CD4-positive, alpha-beta T cell (primary cell): ENCODE measurements around the gene MACROD2. TPM values are rescaled to one million over a fixed set of nuclear protein-coding genes. Genes with fewer than 3 reads are reported as not detected.

ENCODE experiments used
- ATAC-seq: fragments of 200-7000 bp; cut with Tn5 transposase; one replicate; pipeline ENCODE4 v1.10.0; 2022; ENCODE audit warnings: mild to moderate bottlenecking; ENCODE audit not compliant: poor library complexity
- CTCF ChIA-PET: fragments of 350-600 bp; sonication (Branson Sonifier 250); formaldehyde crosslinking; loops from one replicate; lab custom pipeline; 2021; ENCODE audit warnings: antibody characterized with exemption, inconsistent platforms; lab: Charles Lee
- POLR2A ChIA-PET: fragments of 350-600 bp; sonication (Branson Sonifier 250); formaldehyde crosslinking; loops from one replicate; lab custom pipeline; 2021; ENCODE audit warnings: antibody characterized with exemption, inconsistent platforms; lab: Charles Lee
- DNase-seq, 14 experiments: peaks; one replicate each; pipeline ENCODE4 v3.0.0-alpha.2; 2013 to 2020; ENCODE audit warnings: mixed read lengths in 2 of 14
- H3K27ac ChIP-seq, 2 donors: one replicate each; pipeline versions ENCODE4 v1.5.1 to v1.7.0; 2013; ENCODE audit warnings: low read length in 2 of 2, low read depth in 1 of 2, mild to moderate bottlenecking in 1 of 2
- H3K27me3 ChIP-seq, 2 experiments: 1 replicate in 1 of 2; 2 replicates in 1 of 2; pipeline versions ENCODE4 v1.6.1 to v1.7.0; 2013; ENCODE audit warnings: low read length in 2 of 2, control low read depth in 1 of 2, mild to moderate bottlenecking in 1 of 2, moderate library complexity in 1 of 2; ENCODE audit not compliant: insufficient read depth in 2 of 2, control insufficient read depth in 1 of 2
- H3K36me3 ChIP-seq: one replicate; pipeline ENCODE4 v1.6.1; 2013; ENCODE audit warnings: low read length, control low read depth; ENCODE audit not compliant: insufficient read depth
- H3K4me1 ChIP-seq: one replicate; pipeline ENCODE4 v1.6.1; 2013; ENCODE audit warnings: low read length, control low read depth; ENCODE audit not compliant: insufficient read depth
- H3K4me3 ChIP-seq: one replicate; pipeline ENCODE4 v1.5.1; 2013; ENCODE audit warnings: mild to moderate bottlenecking, low read length, moderate library complexity
- H3K9me3 ChIP-seq, 2 experiments: 1 replicate in 1 of 2; 2 replicates in 1 of 2; pipeline versions ENCODE4 v1.6.1 to v1.7.0; 2013; ENCODE audit warnings: low read length in 2 of 2, mild to moderate bottlenecking in 2 of 2, control low read depth in 1 of 2, moderate library complexity in 1 of 2; ENCODE audit not compliant: control insufficient read depth in 1 of 2, insufficient read depth in 1 of 2
- H3K27ac Mint-ChIP-seq: one replicate; pipeline ENCODE4 v1.8.0; 2020; ENCODE audit warnings: mixed read lengths
- H3K27me3 Mint-ChIP-seq: one replicate; pipeline ENCODE4 v1.8.0; 2021; ENCODE audit warnings: mixed read lengths
- H3K36me3 Mint-ChIP-seq: one replicate; pipeline ENCODE4 v1.8.0; 2021; ENCODE audit warnings: low read depth, mixed read lengths
- H3K4me1 Mint-ChIP-seq: one replicate; pipeline ENCODE4 v1.8.0; 2021; ENCODE audit warnings: low read depth, mixed read lengths
- H3K4me3 Mint-ChIP-seq: one replicate; pipeline ENCODE4 v1.8.0; 2020; ENCODE audit warnings: mild to moderate bottlenecking, mixed read lengths
- H3K9me3 Mint-ChIP-seq: one replicate; pipeline ENCODE4 v1.8.0; 2020; ENCODE audit warnings: mixed read lengths
- CTCF ChIP-seq: fragments of 200-600 bp; IDR thresholded peaks from one replicate; pipeline ENCODE4 v1.8.0; 2022; ENCODE audit warnings: antibody characterized with exemption, mild to moderate bottlenecking
- intact Hi-C, 2 experiments: fragments of 100-400 bp; cut with DNase I in 1 of 2; cut with micrococcal nuclease in 1 of 2; formaldehyde crosslinking; loops; one replicate each; pipeline versions ENCODE4 v1.15.1 to v1.9.0; 2023 to 2025; cut with DNase I, micrococcal nuclease
- total RNA-seq, 174 experiments: library from RNA in 2 of 174; stranded (reverse) in 2 of 174; gene quantifications; one replicate each; pipeline ENCODE4 v1.2.3 and lab custom pipeline; 2021 to 2026

The MACROD2 gene
- total RNA-seq, 2 experiments from 2014 or later, result not detected

- H3K36me3 Mint-ChIP-seq, result no peaks in the 10 kb centered on the region
- H3K9me3 ChIP-seq, result peaks cover 0 to 5% of the 10 kb centered on the region in 2 experiments
- H3K9me3 Mint-ChIP-seq, result peaks cover 8% of the 10 kb centered on the region
- H3K4me1 Mint-ChIP-seq, result no peaks in the 10 kb centered on the region
- ChIA-PET CTCF (no interaction called here), POLR2A (no interaction called here)
- no peaks in the 10 kb centered on the region for H3K4me1 ChIP-seq
- intact Hi-C loops, result no loop called here
- no peaks in the 10 kb centered on the region for H3K36me3 ChIP-seq
- H3K27me3 Mint-ChIP-seq, result no peaks in the 10 kb centered on the region
- no peak for TF ChIP-seq CTCF
- DNase-seq (no peak), ATAC-seq (no peak)
- H3K4me3 ChIP-seq, result no peak overlapping the region
- H3K4me3 Mint-ChIP-seq, result no peak overlapping the region
- H3K27me3 ChIP-seq, result no peaks in the 10 kb centered on the region
- H3K27ac ChIP-seq, result no peak overlapping the region
- H3K27ac Mint-ChIP-seq, result no peak overlapping the region
Observed at GRCh38 chr20:14573676-14574075, 578.4 kb downstream of the MACROD2 start.

- Mint-ChIP-seq H3K27ac (no peak overlapping the region), H3K27me3 (no peaks in the 10 kb centered on the region), H3K9me3 (peaks cover 5% of the 10 kb centered on the region), H3K36me3 (no peaks in the 10 kb centered on the region), H3K4me3 (no peak overlapping the region), H3K4me1 (no peaks in the 10 kb centered on the region)
- Histone ChIP-seq H3K27me3 (no peaks in the 10 kb centered on the region), H3K4me1 (no peaks in the 10 kb centered on the region), H3K9me3 (peaks cover 0 to 9% of the 10 kb centered on the region in 2 experiments), H3K36me3 (no peaks in the 10 kb centered on the region), H3K4me3 (no peak overlapping the region), H3K27ac (no peak overlapping the region)
- ChIA-PET POLR2A (interaction anchor here (0.6 kb wide), 1 partner anchor 23 kb away, joined by 4 read pairs; no protein-coding TSS in a partner anchor), CTCF (no interaction called here)
- DNase-seq, result no peak
- intact Hi-C loops, result no loop called here
- no peak for TF ChIP-seq CTCF
- no peak for ATAC-seq
Observed at GRCh38 chr20:14576196-14576877, 581.0 kb downstream of the MACROD2 start.

GRCh38 chr20:14580418-14581074 is 585.2 kb downstream of the MACROD2 start:
- H3K9me3 Mint-ChIP-seq, result peaks cover 8% of the 10 kb centered on the region
- CTCF ChIA-PET, result no interaction called here
- intact Hi-C loops, result no loop called here
- no peak for TF ChIP-seq CTCF
- H3K36me3 Mint-ChIP-seq, result no peaks in the 10 kb centered on the region
- no peaks in the 10 kb centered on the region for H3K27me3 Mint-ChIP-seq
- H3K4me1 ChIP-seq, result no peaks in the 10 kb centered on the region
- no peak overlapping the region for H3K27ac ChIP-seq
- H3K27ac Mint-ChIP-seq, result no peak overlapping the region
- no peaks in the 10 kb centered on the region for H3K27me3 ChIP-seq
- ATAC-seq (no peak), DNase-seq (no peak)
- H3K9me3 ChIP-seq, result peaks cover 0 to 9% of the 10 kb centered on the region in 2 experiments
- POLR2A ChIA-PET, result no interaction called here
- no peak overlapping the region for H3K4me3 ChIP-seq
- no peaks in the 10 kb centered on the region for H3K36me3 ChIP-seq
- H3K4me3 Mint-ChIP-seq, result no peak overlapping the region
- no peaks in the 10 kb centered on the region for H3K4me1 Mint-ChIP-seq
